ENCODE measurements around the gene ABCD4. TPM values are rescaled to one million over a fixed set of nuclear protein-coding genes. Genes with fewer than 3 reads are reported as not detected.

ABCD4 gene
- total RNA-seq, 4 donors from 2014 or later, result 20.7 to 32.2 (median 23.2) TPM

- Histone ChIP-seq H3K36me3 (no peaks in the 10 kb centered on the region), H3K27ac (no peak overlapping the region), H3K4me1 (peaks cover 0 to 24% (median 8%) of the 10 kb centered on the region in 3 donors), H3K4me3 (no peak overlapping the region), H3K27me3 (no peaks in the 10 kb centered on the region), H3K9me3 (no peaks in the 10 kb centered on the region)
- DNase-seq, result no peak
- intact Hi-C loops (cut with DNase I), result no loop called here
- WGBS, 2 donors, result 65 to 70% methylated on average over 13 of the region's 13 CpGs
- no peak for TF ChIP-seq POLR2A (IDR thresholded peaks at IDR 0.05)
- no peak for TF ChIP-seq CTCF (IDR thresholded peaks at IDR 0.05)
These were observed 37.3 kb downstream of the ABCD4 start for GRCh38 chr14:74265301-74265965.

- Histone ChIP-seq H3K9me3 (no peaks in the 10 kb centered on the region), H3K27ac (no peak overlapping the region), H3K4me3 (no peak overlapping the region), H3K36me3 (no peaks in the 10 kb centered on the region), H3K27me3 (peaks cover 0 to 2% (median 0%) of the 10 kb centered on the region in 4 donors), H3K4me1 (peaks cover 0 to 23% (median 8%) of the 10 kb centered on the region in 3 donors)
- intact Hi-C loops (cut with DNase I), result no loop called here
- no peak for TF ChIP-seq POLR2A (IDR thresholded peaks at IDR 0.05)
- TF ChIP-seq CTCF (IDR thresholded peaks at IDR 0.05), result no peak
- DNase-seq, result no peak
- 32 to 47% methylated on average over 4 to 5 of the region's 5 CpGs for WGBS, 2 donors
These were observed 38.8 kb downstream of the ABCD4 start for GRCh38 chr14:74263921-74264320.

GRCh38 chr14:74263181-74263580, 39.6 kb downstream of the ABCD4 start:
- TF ChIP-seq CTCF (IDR thresholded peaks at IDR 0.05), result no peak
- no peak for TF ChIP-seq POLR2A (IDR thresholded peaks at IDR 0.05)
- no peak overlapping the region for H3K4me3 ChIP-seq
- peaks cover 0 to 8% (median 0%) of the 10 kb centered on the region in 4 donors for H3K27me3 ChIP-seq
- intact Hi-C loops (cut with DNase I), result no loop called here
- H3K9me3 ChIP-seq, result no peaks in the 10 kb centered on the region
- H3K36me3 ChIP-seq, result no peaks in the 10 kb centered on the region
- peaks cover 0 to 27% (median 12%) of the 10 kb centered on the region in 3 donors for H3K4me1 ChIP-seq
- DNase-seq, result no peak
- WGBS, 2 donors, result 76 to 82% methylated on average over 7 to 9 of the region's 9 CpGs
- no peak overlapping the region for H3K27ac ChIP-seq

- H3K4me3 ChIP-seq, result no peak overlapping the region
- no peaks in the 10 kb centered on the region for H3K9me3 ChIP-seq
- DNase-seq, result no peak
- H3K27me3 ChIP-seq, result peaks cover 0 to 16% (median 0%) of the 10 kb centered on the region in 4 donors
- no peak for TF ChIP-seq POLR2A (IDR thresholded peaks at IDR 0.05)
- no peak for TF ChIP-seq CTCF (IDR thresholded peaks at IDR 0.05)
- intact Hi-C loops (cut with DNase I), result no loop called here
- H3K27ac ChIP-seq, result peak overlapping the region in 1 of 4 donors; percentile 46
- peaks cover 0 to 38% (median 20%) of the 10 kb centered on the region in 3 donors for H3K4me1 ChIP-seq
- H3K36me3 ChIP-seq, result no peaks in the 10 kb centered on the region
- 68 to 75% methylated on average over 9 of the region's 9 CpGs for WGBS, 2 donors
These were observed 40.7 kb downstream of the ABCD4 start for GRCh38 chr14:74262076-74262475.

GRCh38 chr14:74261288-74261687, 41.4 kb downstream of the ABCD4 start:
- 58 to 66% methylated on average over 2 to 4 of the region's 4 CpGs for WGBS, 2 donors
- H3K27ac ChIP-seq, result peak overlapping the region in 1 of 4 donors; percentile 46
- DNase-seq, result no peak
- no peaks in the 10 kb centered on the region for H3K9me3 ChIP-seq
- TF ChIP-seq POLR2A (IDR thresholded peaks at IDR 0.05), result no peak
- no peak for TF ChIP-seq CTCF (IDR thresholded peaks at IDR 0.05)
- no peaks in the 10 kb centered on the region for H3K36me3 ChIP-seq
- H3K27me3 ChIP-seq, result peaks cover 0 to 19% (median 0%) of the 10 kb centered on the region in 4 donors
- H3K4me3 ChIP-seq, result no peak overlapping the region
- intact Hi-C loops (cut with DNase I), result no loop called here
- peaks cover 0 to 42% (median 23%) of the 10 kb centered on the region in 3 donors for H3K4me1 ChIP-seq

Measured in esophagus squamous epithelium (tissue), 5 donors.